ENCODE results near the gene KCNH2.

DNA sequence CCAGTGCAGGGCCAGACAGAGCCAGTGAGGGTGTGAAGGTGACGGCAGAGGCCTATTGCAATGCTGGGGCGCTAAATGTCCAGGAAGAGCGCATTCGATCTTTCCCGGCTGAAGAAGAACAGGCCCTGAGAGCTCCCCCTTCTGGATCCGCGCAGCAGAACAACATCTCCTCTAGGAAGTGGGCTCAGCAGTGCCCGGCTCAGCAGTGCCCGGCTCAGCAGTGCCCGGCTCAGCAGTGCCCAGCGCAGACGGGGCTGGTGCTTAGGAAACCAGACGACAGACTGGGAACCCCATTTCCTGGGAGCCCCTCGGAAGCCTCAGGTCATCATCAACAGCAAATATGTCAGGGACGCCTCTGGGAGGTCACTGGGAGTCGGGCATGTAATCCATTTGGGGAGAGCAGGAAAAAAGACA lies 8.0 kb upstream of the KCNH2 start:
- TF ChIP-seq, protein P1, sequence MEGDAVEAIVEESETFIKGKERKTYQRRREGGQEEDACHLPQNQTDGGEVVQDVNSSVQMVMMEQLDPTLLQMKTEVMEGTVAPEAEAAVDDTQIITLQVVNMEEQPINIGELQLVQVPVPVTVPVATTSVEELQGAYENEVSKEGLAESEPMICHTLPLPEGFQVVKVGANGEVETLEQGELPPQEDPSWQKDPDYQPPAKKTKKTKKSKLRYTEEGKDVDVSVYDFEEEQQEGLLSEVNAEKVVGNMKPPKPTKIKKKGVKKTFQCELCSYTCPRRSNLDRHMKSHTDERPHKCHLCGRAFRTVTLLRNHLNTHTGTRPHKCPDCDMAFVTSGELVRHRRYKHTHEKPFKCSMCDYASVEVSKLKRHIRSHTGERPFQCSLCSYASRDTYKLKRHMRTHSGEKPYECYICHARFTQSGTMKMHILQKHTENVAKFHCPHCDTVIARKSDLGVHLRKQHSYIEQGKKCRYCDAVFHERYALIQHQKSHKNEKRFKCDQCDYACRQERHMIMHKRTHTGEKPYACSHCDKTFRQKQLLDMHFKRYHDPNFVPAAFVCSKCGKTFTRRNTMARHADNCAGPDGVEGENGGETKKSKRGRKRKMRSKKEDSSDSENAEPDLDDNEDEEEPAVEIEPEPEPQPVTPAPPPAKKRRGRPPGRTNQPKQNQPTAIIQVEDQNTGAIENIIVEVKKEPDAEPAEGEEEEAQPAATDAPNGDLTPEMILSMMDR (IDR thresholded peaks at IDR 0.05), result peak; percentile 33 to 79 (median 72)
- TF ChIP-seq EP300 (IDR thresholded peaks at IDR 0.05) (no peak), POLR2AphosphoS5 (IDR thresholded peaks at IDR 0.05) (peak in 1 of 4 donors; percentile 17)
